Measurements from ENCODE around the gene C4orf50.

C4orf50 gene

DNA sequence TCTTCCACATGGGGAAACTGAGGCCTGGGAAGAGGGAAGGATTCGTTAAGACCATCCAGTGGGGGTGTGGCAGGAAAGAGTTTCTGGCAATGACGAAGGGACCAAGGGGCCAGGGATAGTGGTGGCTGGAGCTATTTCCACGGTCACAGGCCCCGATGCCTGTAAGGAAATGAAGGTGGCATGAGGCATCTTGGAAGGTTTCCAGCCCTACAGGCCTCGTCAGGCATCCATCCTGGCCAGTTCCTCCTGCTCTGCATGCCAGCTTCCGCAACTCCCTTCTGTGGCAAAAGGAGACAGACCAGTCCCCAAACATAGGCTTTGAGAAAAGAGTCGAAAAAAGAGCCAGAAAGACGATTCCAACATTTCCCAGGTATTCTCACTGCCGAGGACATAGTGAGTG lies 9.2 kb upstream of the C4orf50 start:
- no peak for DNase-seq (ENCODE audit: extremely low read depth, low read depth)
- H3K4me3 ChIP-seq (replicated peaks; ENCODE audit: low read depth, low read length) = no peak overlapping the region
- TF ChIP-seq, protein P1, sequence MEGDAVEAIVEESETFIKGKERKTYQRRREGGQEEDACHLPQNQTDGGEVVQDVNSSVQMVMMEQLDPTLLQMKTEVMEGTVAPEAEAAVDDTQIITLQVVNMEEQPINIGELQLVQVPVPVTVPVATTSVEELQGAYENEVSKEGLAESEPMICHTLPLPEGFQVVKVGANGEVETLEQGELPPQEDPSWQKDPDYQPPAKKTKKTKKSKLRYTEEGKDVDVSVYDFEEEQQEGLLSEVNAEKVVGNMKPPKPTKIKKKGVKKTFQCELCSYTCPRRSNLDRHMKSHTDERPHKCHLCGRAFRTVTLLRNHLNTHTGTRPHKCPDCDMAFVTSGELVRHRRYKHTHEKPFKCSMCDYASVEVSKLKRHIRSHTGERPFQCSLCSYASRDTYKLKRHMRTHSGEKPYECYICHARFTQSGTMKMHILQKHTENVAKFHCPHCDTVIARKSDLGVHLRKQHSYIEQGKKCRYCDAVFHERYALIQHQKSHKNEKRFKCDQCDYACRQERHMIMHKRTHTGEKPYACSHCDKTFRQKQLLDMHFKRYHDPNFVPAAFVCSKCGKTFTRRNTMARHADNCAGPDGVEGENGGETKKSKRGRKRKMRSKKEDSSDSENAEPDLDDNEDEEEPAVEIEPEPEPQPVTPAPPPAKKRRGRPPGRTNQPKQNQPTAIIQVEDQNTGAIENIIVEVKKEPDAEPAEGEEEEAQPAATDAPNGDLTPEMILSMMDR (IDR thresholded peaks at IDR 0.05; ENCODE audit: low read depth, low read length, missing control alignments) = no peak

DNA sequence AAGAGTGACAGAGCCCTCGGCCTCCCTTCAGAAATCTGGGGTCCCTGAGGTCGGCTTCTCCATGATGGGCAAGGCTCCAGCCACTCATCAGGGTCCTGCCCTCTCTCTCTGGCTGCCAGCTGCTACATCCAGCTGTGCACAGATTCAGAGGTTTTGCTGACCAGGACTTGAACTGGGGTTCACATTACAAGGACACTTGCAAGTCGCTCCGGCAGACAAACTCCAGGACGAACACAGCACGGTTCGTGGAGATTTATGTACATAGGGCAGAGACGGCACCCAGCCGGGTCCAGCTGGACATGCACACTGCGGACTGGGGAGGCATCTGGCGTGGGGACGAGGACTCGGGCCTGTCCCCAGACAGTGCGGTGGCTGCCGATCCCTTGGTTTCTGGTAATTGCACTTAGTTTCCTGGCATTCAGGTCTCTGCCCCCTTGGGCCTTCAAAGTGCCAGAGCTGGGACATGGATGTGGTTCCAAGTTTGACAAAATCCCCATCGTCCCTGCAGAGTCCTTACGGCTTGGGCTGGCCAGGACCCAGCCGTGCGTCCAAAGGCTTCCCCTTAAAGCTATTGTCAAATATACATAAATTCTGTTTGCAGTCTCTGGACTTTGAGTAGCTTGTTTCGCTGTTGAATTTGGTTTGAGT lies 6.2 kb upstream of the C4orf50 start:
- DNase-seq (ENCODE audit: extremely low read depth, low read depth) = no peak
- TF ChIP-seq, protein P1 (IDR thresholded peaks at IDR 0.05; ENCODE audit: low read depth, low read length, missing control alignments) = no peak
- H3K4me3 ChIP-seq (replicated peaks; ENCODE audit: low read depth, low read length) = no peak overlapping the region

DNA sequence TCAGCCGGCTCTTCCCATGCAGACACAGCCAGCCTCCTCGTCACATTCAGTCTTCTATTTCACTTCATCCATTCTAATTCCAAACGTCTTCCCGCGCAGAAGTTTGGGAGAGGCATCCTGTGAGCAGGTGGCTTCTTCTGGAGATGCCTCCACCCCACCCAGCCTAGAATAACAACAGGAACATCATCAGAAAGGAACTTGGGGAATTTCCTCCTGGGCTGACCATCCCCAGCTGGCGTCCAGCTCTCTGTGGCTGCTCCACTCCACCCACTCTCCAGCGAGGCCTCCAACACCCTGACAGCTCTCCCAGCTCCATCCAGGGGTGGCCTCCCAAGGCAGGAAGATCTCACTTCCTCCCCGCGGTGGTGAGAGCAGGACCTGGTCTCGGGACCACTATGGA lies 5.5 kb upstream of the C4orf50 start:
- DNase-seq (ENCODE audit: extremely low read depth, low read depth) = no peak
- TF ChIP-seq, protein P1 (IDR thresholded peaks at IDR 0.05; ENCODE audit: low read depth, low read length, missing control alignments) = no peak
- H3K4me3 ChIP-seq (replicated peaks; ENCODE audit: low read depth, low read length) = no peak overlapping the region

DNA sequence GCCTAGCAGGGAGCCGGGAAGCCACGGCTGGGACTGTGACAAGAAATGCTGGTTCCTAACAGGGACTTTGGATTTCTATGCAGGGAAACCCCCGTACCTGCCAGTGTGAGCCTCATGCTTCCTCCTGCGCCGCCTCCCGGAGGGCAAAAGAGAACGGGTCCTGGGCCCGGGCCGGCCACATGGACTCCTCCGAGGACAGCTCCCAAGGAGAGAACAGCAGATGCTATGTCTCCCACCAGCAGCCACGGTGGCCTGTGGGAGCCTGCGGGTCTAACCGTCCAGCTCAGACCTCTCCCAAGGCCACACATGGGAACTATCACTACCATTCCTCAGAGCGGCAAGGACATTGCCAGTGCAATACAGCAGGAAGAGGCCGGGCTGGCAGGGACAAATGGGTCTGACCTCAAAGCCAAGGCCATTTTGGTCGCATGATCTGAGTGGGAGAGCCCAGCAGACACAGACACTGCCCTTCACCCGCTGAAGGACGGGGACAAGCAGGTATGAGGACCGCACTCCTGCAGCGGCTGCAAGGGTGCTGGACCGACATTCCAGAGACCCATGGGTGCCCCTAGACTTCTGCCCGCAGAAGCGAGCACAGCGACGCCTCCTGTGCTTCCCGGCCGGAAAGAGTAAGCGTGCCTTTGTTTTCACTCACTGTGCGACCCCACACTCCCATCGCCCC lies 4.5 kb upstream of the C4orf50 start:
- TF ChIP-seq, protein P1 (IDR thresholded peaks at IDR 0.05; ENCODE audit: low read depth, low read length, missing control alignments) = no peak
- DNase-seq (ENCODE audit: extremely low read depth, low read depth) = no peak
- no peak overlapping the region for H3K4me3 ChIP-seq (replicated peaks; ENCODE audit: low read depth, low read length)

DNA sequence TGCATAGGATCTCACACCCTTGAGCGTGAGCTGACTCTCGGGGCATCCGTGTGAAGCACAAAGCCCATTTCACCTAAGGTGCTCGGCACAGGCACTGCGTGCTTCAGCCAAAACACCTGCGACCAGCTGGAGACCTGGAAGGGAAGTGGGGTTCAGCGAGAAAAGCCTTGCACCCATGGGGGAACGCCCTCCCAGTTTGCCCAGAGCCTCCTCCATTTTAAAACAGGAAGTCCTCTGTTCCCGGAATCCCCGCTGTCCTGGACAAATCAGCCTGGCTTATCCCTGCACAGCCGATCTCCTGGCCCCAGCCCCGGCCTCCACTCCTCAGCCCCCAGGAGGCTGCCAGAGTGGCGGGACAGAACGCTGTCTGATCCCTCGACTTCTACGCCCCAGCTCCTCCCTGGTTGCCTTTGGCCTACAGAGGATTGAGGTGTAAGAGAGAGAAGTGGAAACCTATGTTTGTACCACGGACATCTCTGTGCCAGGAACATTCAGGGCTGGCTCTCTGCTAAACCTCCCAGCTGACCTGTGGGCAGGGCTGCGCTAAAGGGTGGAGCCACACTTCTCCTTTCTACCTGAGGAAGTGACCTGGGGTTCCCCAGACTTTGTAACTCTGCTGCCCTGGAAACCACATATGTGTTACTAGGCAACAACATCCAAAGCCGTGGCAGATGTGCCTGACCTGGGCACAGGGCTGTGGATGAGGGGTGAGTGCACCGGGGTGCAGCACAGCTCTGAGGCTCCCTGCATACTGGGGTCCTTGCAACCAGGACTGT lies 3.8 kb upstream of the C4orf50 start:
- TF ChIP-seq, protein P1 (IDR thresholded peaks at IDR 0.05; ENCODE audit: low read depth, low read length, missing control alignments) = no peak
- no peak for DNase-seq (ENCODE audit: extremely low read depth, low read depth)
- H3K4me3 ChIP-seq (replicated peaks; ENCODE audit: low read depth, low read length) = no peak overlapping the region

DNA sequence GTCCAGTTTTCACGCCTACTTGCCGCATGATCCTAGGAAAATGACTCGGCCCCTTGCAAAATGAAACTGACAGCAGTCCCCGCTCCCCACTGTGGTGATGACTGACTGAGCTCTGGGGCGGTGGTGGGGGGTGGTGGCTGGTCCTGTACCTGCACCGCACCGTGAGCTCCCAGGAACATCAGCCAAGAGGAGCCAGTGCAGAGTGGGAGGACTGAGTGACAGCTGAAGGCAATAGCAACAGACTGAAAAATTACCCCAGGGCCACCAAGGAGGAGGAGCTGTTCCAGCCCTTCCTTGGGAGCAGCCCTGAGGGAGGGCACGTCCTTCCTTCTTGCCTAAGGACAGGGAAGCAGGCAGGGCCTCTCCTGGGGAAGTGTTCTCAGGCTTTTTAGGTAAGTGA lies 2.4 kb upstream of the C4orf50 start:
- TF ChIP-seq, protein P1 (IDR thresholded peaks at IDR 0.05; ENCODE audit: low read depth, low read length, missing control alignments) = no peak
- DNase-seq (ENCODE audit: extremely low read depth, low read depth) = no peak
- no peak overlapping the region for H3K4me3 ChIP-seq (replicated peaks; ENCODE audit: low read depth, low read length)

Measured in HFF-Myc (cell line).